ENCODE results near the gene SPATA13.

- no peak for TF ChIP-seq ZFP3 (tag by site-specific recombination; IDR thresholded peaks at IDR 0.05; ENCODE audit: low read depth)
- TF ChIP-seq ZBTB10 (tag by site-specific recombination; IDR thresholded peaks at IDR 0.05), result no peak
- no peak for TF ChIP-seq ZNF639 (tag by site-specific recombination; IDR thresholded peaks at IDR 0.05)
Measured at GRCh38 chr13:24196593-24197197, 36.2 kb downstream of the SPATA13 start.

Data from HEK293 (cell line).